GM12873 (cell line): Measurements from ENCODE around the gene SPATA13.

ENCODE experiments used
- CTCF ChIP-seq: IDR thresholded peaks from 2 replicates; pipeline ENCODE4 v1.5.1; 2012; ENCODE audit warnings: low read depth, mild to moderate bottlenecking, moderate library complexity, low read length, control low read depth; ENCODE audit not compliant: insufficient read depth; ENCODE audit errors: missing control alignments

Gene SPATA13

GRCh38 chr13:24150572-24150971 is 9.9 kb upstream of the SPATA13 start:
- no peak for TF ChIP-seq CTCF

GRCh38 chr13:24151864-24152263 is 8.7 kb upstream of the SPATA13 start:
- no peak for TF ChIP-seq CTCF

- no peak for TF ChIP-seq CTCF
These were observed 8.0 kb upstream of the SPATA13 start for GRCh38 chr13:24152292-24153214.

- TF ChIP-seq CTCF, result no peak
These were observed 7.2 kb upstream of the SPATA13 start for GRCh38 chr13:24153347-24153746.

GRCh38 chr13:24153979-24154701 is 6.4 kb upstream of the SPATA13 start:
- no peak for TF ChIP-seq CTCF

GRCh38 chr13:24159357-24159756 is 1.2 kb upstream of the SPATA13 start:
- TF ChIP-seq CTCF, result no peak
